H1 (cell line): ENCODE data around the gene TOMM40L. TPM values are rescaled to one million over a fixed set of nuclear protein-coding genes. Genes with fewer than 3 reads are reported as not detected.

ENCODE experiments used
- CTCF ChIA-PET: fragments of 300-600 bp; sonication (Branson Sonifier 250); formaldehyde crosslinking; loops from one replicate; lab custom pipeline; 2021; ENCODE audit not compliant: partially characterized antibody; lab: Charles Lee
- POLR2A ChIA-PET: fragments of 300-600 bp; sonication (Branson Sonifier 250); formaldehyde crosslinking; loops from one replicate; lab custom pipeline; 2021; ENCODE audit warnings: inconsistent platforms; ENCODE audit not compliant: partially characterized antibody; lab: Charles Lee
- DNase-seq, 2 experiments: peaks; one replicate each; pipeline versions ENCODE4 v3.0.0 to v3.0.0-alpha.2; 2010 to 2022; ENCODE audit warnings: low spot score in 2 of 2, low read depth in 1 of 2, mixed read lengths in 1 of 2
- FAIRE-seq: peaks from 2 replicates; lab custom pipeline; 2011; peaks lifted over from hg19 to GRCh38; lab: Jason Lieb, UNC
- H2AFZ ChIP-seq: 2 replicates; pipeline ENCODE4 v1.8.1; 2012; ENCODE audit warnings: low read length, inconsistent platforms
- H2AK5ac ChIP-seq: 2 replicates; pipeline ENCODE4 v1.6.1; 2013; ENCODE audit warnings: low read depth, low read length
- H2BK120ac ChIP-seq: replicated peaks from 2 replicates; pipeline ENCODE3; 2013; ENCODE audit warnings: low read depth, low read length, inconsistent platforms
- H2BK12ac ChIP-seq: 2 replicates; pipeline ENCODE4 v1.6.1; 2013; ENCODE audit warnings: low read depth, low read length
- H2BK15ac ChIP-seq: 2 replicates; pipeline ENCODE4 v1.6.1; 2013; ENCODE audit warnings: low read length
- H2BK20ac ChIP-seq: 2 replicates; pipeline ENCODE4 v1.6.1; 2013; ENCODE audit warnings: low read length
- H2BK5ac ChIP-seq: 2 replicates; pipeline ENCODE4 v1.6.1; 2013; ENCODE audit warnings: low read depth, low read length
- H3K14ac ChIP-seq: 2 replicates; pipeline ENCODE4 v1.6.1; 2013; ENCODE audit warnings: inconsistent platforms; ENCODE audit not compliant: insufficient read length
- H3K18ac ChIP-seq: 2 replicates; pipeline ENCODE4 v1.6.1; 2013; ENCODE audit warnings: low read length; ENCODE audit errors: extremely low read depth
- H3K23ac ChIP-seq: 2 replicates; pipeline ENCODE4 v1.6.1; 2013; ENCODE audit warnings: inconsistent platforms; ENCODE audit not compliant: insufficient read length
- H3K23me2 ChIP-seq: 2 replicates; pipeline ENCODE4 v1.6.1; 2013; ENCODE audit warnings: low read depth, low read length
- H3K27ac ChIP-seq: 2 replicates; pipeline ENCODE4 v1.6.1; 2011; ENCODE audit warnings: low read depth, low read length, inconsistent platforms
- H3K27me3 ChIP-seq, 4 experiments: replicated peaks in 1 of 4; 1 replicate in 1 of 4; 2 replicates in 3 of 4; pipeline versions ENCODE4 v1.6.1 to v1.8.1; 2011 to 2013; ENCODE audit warnings: low read length in 3 of 4, mild to moderate bottlenecking in 3 of 4, inconsistent platforms in 2 of 4, mixed read lengths in 2 of 4, moderate library complexity in 1 of 4; ENCODE audit not compliant: control insufficient read depth in 3 of 4, insufficient read depth in 3 of 4; ENCODE audit errors: extremely low read depth in 1 of 4
- H3K36me3 ChIP-seq, 4 experiments: 2 replicates each; pipeline versions ENCODE4 v1.6.1 to v1.8.1; 2011 to 2013; ENCODE audit warnings: mild to moderate bottlenecking in 4 of 4, low read length in 3 of 4, moderate library complexity in 2 of 4, control low read depth in 1 of 4, inconsistent platforms in 1 of 4; ENCODE audit not compliant: insufficient read depth in 4 of 4, control insufficient read depth in 2 of 4
- H3K4ac ChIP-seq: replicated peaks from 2 replicates; pipeline ENCODE3; 2013; ENCODE audit warnings: low read length, low read depth, mixed read lengths, inconsistent platforms; ENCODE audit not compliant: insufficient read length
- H3K4me1 ChIP-seq, 4 experiments: replicated peaks in 1 of 4; 1 replicate in 1 of 4; 2 replicates in 3 of 4; pipeline versions ENCODE4 v1.6.1 to v1.8.1; 2011 to 2013; ENCODE audit warnings: low read length in 3 of 4, inconsistent platforms in 2 of 4, mixed read lengths in 1 of 4; ENCODE audit not compliant: insufficient read depth in 4 of 4, control insufficient read depth in 3 of 4
- H3K4me2 ChIP-seq, 2 experiments: 2 replicates each; pipeline versions ENCODE4 v1.6.1 to v1.8.1; 2011 to 2013; ENCODE audit warnings: low read depth in 2 of 2, low read length in 2 of 2, control low read depth in 1 of 2, inconsistent platforms in 1 of 2, mild to moderate bottlenecking in 1 of 2; ENCODE audit not compliant: insufficient read depth in 1 of 2
- H3K4me3 ChIP-seq, 4 experiments: fragments of 200-600, 300-600 bp in 1 of 4; sonication (generic), shearing (Covaris generic), sonication (Bioruptor Twin) in 1 of 4; 2 replicates each; pipeline versions ENCODE4 v1.5.1 to v1.8.1; 2011 to 2016; ENCODE audit warnings: low read length in 4 of 4, low read depth in 3 of 4, control low read depth in 2 of 4, inconsistent platforms in 2 of 4, mild to moderate bottlenecking in 2 of 4, mixed read lengths in 1 of 4, moderate library complexity in 1 of 4; ENCODE audit not compliant: insufficient read depth in 2 of 4; ENCODE audit errors: extremely low read depth in 1 of 4
- H3K56ac ChIP-seq: replicated peaks from 2 replicates; pipeline ENCODE3; 2013; ENCODE audit warnings: low read depth, mild to moderate bottlenecking, mixed read lengths, low read length, inconsistent platforms; ENCODE audit not compliant: insufficient read length
- H3K79me1 ChIP-seq: 2 replicates; pipeline ENCODE4 v1.6.1; 2013; ENCODE audit warnings: low read depth, low read length, control low read depth
- H3K79me2 ChIP-seq, 2 experiments: 2 replicates each; pipeline versions ENCODE4 v1.6.1 to v1.8.1; 2012 to 2013; ENCODE audit warnings: low read length in 2 of 2, mild to moderate bottlenecking in 2 of 2, inconsistent platforms in 1 of 2; ENCODE audit not compliant: insufficient read depth in 2 of 2, control insufficient read depth in 1 of 2
- H3K9ac ChIP-seq, 4 experiments: replicated peaks in 1 of 4; 1 replicate in 1 of 4; 2 replicates in 3 of 4; pipeline versions ENCODE4 v1.6.1 to v1.8.1; 2011 to 2013; ENCODE audit warnings: low read depth in 3 of 4, low read length in 3 of 4, control low read depth in 2 of 4, mild to moderate bottlenecking in 2 of 4, moderate library complexity in 2 of 4, inconsistent platforms in 1 of 4; ENCODE audit errors: extremely low read depth in 1 of 4
- H3K9me3 ChIP-seq, 2 experiments: 2 replicates each; pipeline versions ENCODE4 v1.6.1 to v1.8.1; 2012 to 2013; ENCODE audit warnings: mild to moderate bottlenecking in 2 of 2, moderate library complexity in 2 of 2, control low read depth in 1 of 2, inconsistent platforms in 1 of 2, low read depth in 1 of 2, low read length in 1 of 2, mixed read lengths in 1 of 2; ENCODE audit not compliant: insufficient read depth in 2 of 2
- H4K20me1 ChIP-seq, 2 experiments: replicated peaks in 1 of 2; 2 replicates each; pipeline versions ENCODE3 to v1.8.1; 2011 to 2013; ENCODE audit warnings: inconsistent platforms in 2 of 2, low read length in 2 of 2, mild to moderate bottlenecking in 1 of 2; ENCODE audit not compliant: insufficient read depth in 2 of 2, control insufficient read depth in 1 of 2
- H4K5ac ChIP-seq: 2 replicates; pipeline ENCODE4 v1.6.1; 2013; ENCODE audit warnings: low read length, low read depth, mixed read lengths, inconsistent platforms; ENCODE audit not compliant: insufficient read length
- H4K8ac ChIP-seq: 2 replicates; pipeline ENCODE4 v1.8.0; 2013; ENCODE audit warnings: mild to moderate bottlenecking, moderate library complexity, low read length, inconsistent platforms; ENCODE audit not compliant: insufficient read depth; ENCODE audit errors: extremely low read depth
- H4K91ac ChIP-seq: replicated peaks from 2 replicates; pipeline ENCODE3; 2013; ENCODE audit warnings: low read length, mixed read lengths, inconsistent platforms; ENCODE audit not compliant: insufficient read length
- BCL11A ChIP-seq, 2 experiments: IDR thresholded peaks; one replicate each; pipeline ENCODE4 v1.6.1; 2011; ENCODE audit warnings: low read depth in 2 of 2, low read length in 2 of 2, mild to moderate bottlenecking in 2 of 2
- CBX8 ChIP-seq: fragments of 300-800, 300-1000 bp; sonication (generic); IDR thresholded peaks from 2 replicates; pipeline ENCODE4 v1.7.1; 2016; ENCODE audit warnings: low read depth, low read length, borderline replicate concordance
- CREB1 ChIP-seq: IDR thresholded peaks from 2 replicates; pipeline ENCODE4 v1.6.1; 2012; ENCODE audit warnings: inconsistent platforms
- MAFK ChIP-seq: IDR thresholded peaks from 2 replicates; pipeline ENCODE4 v1.6.1; 2012; ENCODE audit warnings: low read depth, mild to moderate bottlenecking, improper control_type of control experiment, low read length
- NRF1 ChIP-seq: IDR thresholded peaks from 2 replicates; pipeline ENCODE4 v1.6.1; 2011; ENCODE audit warnings: mild to moderate bottlenecking, low read depth, low read length, improper control_type of control experiment
- PHF8 ChIP-seq: fragments of 200-600 bp; sonication (generic); conservative IDR thresholded peaks from 2 replicates; pipeline ENCODE4 v1.7.1; 2012; ENCODE audit warnings: low read depth, mild to moderate bottlenecking, inconsistent platforms, low read length, moderate library complexity
- RAD21 ChIP-seq, 2 experiments: IDR thresholded peaks in 1 of 2; conservative IDR thresholded peaks in 1 of 2; 2 replicates each; pipeline ENCODE4 v1.6.1; 2011; ENCODE audit warnings: low read depth in 2 of 2, low read length in 2 of 2, improper control_type of control experiment in 1 of 2, inconsistent platforms in 1 of 2, mild to moderate bottlenecking in 1 of 2, moderate library complexity in 1 of 2
- RXRA ChIP-seq: IDR thresholded peaks from 2 replicates; pipeline ENCODE4 v1.6.1; 2011; ENCODE audit warnings: low read depth, mild to moderate bottlenecking, low read length, moderate library complexity; ENCODE audit not compliant: insufficient read depth
- SIX5 ChIP-seq: IDR thresholded peaks from 2 replicates; pipeline ENCODE4 v1.6.1; 2011; ENCODE audit warnings: mild to moderate bottlenecking, low read depth, low read length
- SP1 ChIP-seq: IDR thresholded peaks from 2 replicates; pipeline ENCODE4 v1.6.1; 2011; ENCODE audit warnings: low read depth, low read length
- TAF7 ChIP-seq: optimal IDR thresholded peaks from 2 replicates; pipeline ENCODE3; 2011; ENCODE audit warnings: low read depth, mild to moderate bottlenecking, inconsistent platforms, low read length, moderate library complexity, borderline replicate concordance
- TBP ChIP-seq: IDR thresholded peaks from 2 replicates; pipeline ENCODE4 v1.6.1; 2011; ENCODE audit warnings: low read depth, low read length, improper control_type of control experiment
- WGBS, 2 experiments: shearing (Covaris generic) in 1 of 2; methylation state at CpG; one replicate each; pipeline versions ENCODE4 v1.1.6 to v1.1.7; 2013 to 2015; ENCODE audit warnings: low lambda C conversion rate in 2 of 2, mixed read lengths in 2 of 2, inconsistent platforms in 1 of 2, low coverage in 1 of 2, missing lambda C conversion rate in 1 of 2; ENCODE audit not compliant: insufficient replicate concordance in 2 of 2, insufficient coverage in 1 of 2, insufficient read length in 1 of 2; ENCODE audit errors: extremely low coverage in 1 of 2, missing lambda C conversion rate in 1 of 2; 5-methylcytosine and 5-hydroxymethylcytosine counted together
- polyA plus RNA-seq, 7 experiments: library from polyadenylated mRNA; depleted of rRNA in 3 of 7; stranded (reverse) in 5 of 7; unstranded in 2 of 7; fragments of >200 nt in 5 of 7; fragments of 200-250 nt in 2 of 7; gene quantifications; 1 replicate in 5 of 7; 2 replicates in 1 of 7; 4 replicates in 1 of 7; pipeline versions ENCODE4 v1.2.1 to v1.2.3, GENCODE V29; 2011 to 2013; ENCODE audit warnings: missing spikeins in 2 of 7, mixed read lengths in 2 of 7
- total RNA-seq: library from RNA; stranded (reverse); fragmentation: NEBNext Ultra II Directional; extraction: Animal tissue kit (Norgen Biotek cat#: 25700); gene quantifications from 2 replicates; pipeline ENCODE4 v1.2.1, GENCODE V29; 2021
- TF ChIP-seq, protein P1 (sequence below): IDR thresholded peaks from 2 replicates; pipeline ENCODE4 v1.6.1; 2012; ENCODE audit warnings: inconsistent platforms

The TOMM40L gene
- total and polyA plus RNA-seq, 2 of the 8 experiments (the other 6 are each of a cell fraction or from before 2014, with no cell fraction given): 11.4 to 15.0 TPM

DNA sequence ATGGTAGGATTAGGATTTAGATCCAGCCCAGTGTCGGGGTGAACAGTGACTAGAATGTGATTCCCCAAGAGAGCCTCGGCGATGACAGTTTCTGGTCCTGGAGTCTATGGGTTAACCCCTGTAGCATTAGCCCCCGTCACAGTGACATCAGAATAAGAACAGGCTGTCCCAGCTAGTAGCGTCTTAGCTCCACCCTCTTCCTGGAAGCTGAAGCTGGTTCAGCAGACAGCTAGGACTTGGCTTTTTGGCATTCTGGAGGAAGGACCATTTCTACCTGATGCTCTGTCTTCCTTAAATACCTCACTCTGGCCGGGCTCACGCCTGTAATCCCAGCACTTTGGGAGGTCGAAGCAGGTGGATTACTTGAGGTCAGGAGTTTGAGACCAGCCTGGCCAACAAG lies 18.7 kb upstream of the TOMM40L start:
- Histone ChIP-seq H2BK120ac (no peak overlapping the region), H2BK12ac (no peak overlapping the region), H3K23me2 (peaks cover 3% of the 10 kb centered on the region), H3K9ac (no peak overlapping the region), H3K79me1 (peaks cover 2% of the 10 kb centered on the region; the same call in 1 of the 2 replicates), H2BK20ac (no peak overlapping the region), H3K56ac (no peak overlapping the region), H3K36me3 (peaks cover 27 to 66% (median 44%) of the 10 kb centered on the region in 4 experiments), H4K91ac (no peak overlapping the region), H3K4me2 (no peak overlapping the region), H3K4me1 (peaks cover 0 to 4% (median 1%) of the 10 kb centered on the region in 4 experiments; a peak in 4 of 7 replicates), H4K5ac (no peak overlapping the region), H2AFZ (no peak overlapping the region), H2BK15ac (no peak overlapping the region), H4K20me1 (peaks cover 1 to 8% of the 10 kb centered on the region in 2 experiments), H3K4ac (no peak overlapping the region), H2AK5ac (no peak overlapping the region), H3K18ac (no peak overlapping the region), H3K23ac (no peak overlapping the region), H2BK5ac (no peak overlapping the region), H3K79me2 (peaks cover 0 to 9% of the 10 kb centered on the region in 2 experiments; a peak in 2 of 4 replicates), H3K14ac (no peak overlapping the region), H3K4me3 (no peak overlapping the region), H3K9me3 (no peaks in the 10 kb centered on the region), H3K27ac (no peak overlapping the region), H3K27me3 (no peaks in the 10 kb centered on the region), H4K8ac (no peak overlapping the region)
- CTCF ChIA-PET: interaction anchor here (1.3 to 17.6 kb wide), 5 partner anchors 10 to 175 kb away, joined by 3 to 427 read pairs (median 13); partner anchors contain the start of genes APOA2, FCER1G and TOMM40L
- no peak for DNase-seq
- 82% methylated on average over 8 of the region's 8 CpGs; no CpG with 5 or more reads in 1 of the 2 experiments for WGBS, 2 experiments
- POLR2A ChIA-PET: interaction anchor here (1.4 kb wide), 1 partner anchor 9 kb away, joined by 3 read pairs; no protein-coding TSS in a partner anchor
- TF ChIP-seq TBP: no peak
- no peak for TF ChIP-seq RXRA
- no peak for TF ChIP-seq RAD21 (IDR thresholded peaks at IDR 0.05 in 1 of 2, conservative IDR thresholded peaks at IDR 0.05 in 1 of 2; ENCODE audit: low read depth in 2 of 2, low read length in 2 of 2)
- TF ChIP-seq SP1: no peak
- TF ChIP-seq CBX8: no peak
- TF ChIP-seq TAF7: no peak
- TF ChIP-seq, protein P1, sequence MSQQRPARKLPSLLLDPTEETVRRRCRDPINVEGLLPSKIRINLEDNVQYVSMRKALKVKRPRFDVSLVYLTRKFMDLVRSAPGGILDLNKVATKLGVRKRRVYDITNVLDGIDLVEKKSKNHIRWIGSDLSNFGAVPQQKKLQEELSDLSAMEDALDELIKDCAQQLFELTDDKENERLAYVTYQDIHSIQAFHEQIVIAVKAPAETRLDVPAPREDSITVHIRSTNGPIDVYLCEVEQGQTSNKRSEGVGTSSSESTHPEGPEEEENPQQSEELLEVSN: no peak
- no peak for TF ChIP-seq SIX5
- no peak for TF ChIP-seq BCL11A (IDR thresholded peaks at IDR 0.05; ENCODE audit: low read depth in 2 of 2, low read length in 2 of 2)
- no peak for TF ChIP-seq NRF1
- TF ChIP-seq MAFK: no peak
- TF ChIP-seq PHF8: no peak
- no peak for TF ChIP-seq CREB1
- no peak for FAIRE-seq
